HEK293 (cell line): ENCODE data around the gene LYL1.

Source experiments
- EGR2 ChIP-seq: fragments of 450-650 bp; formaldehyde crosslinking; IDR thresholded peaks from 2 replicates; pipeline ENCODE4 v1.5.1; 2016; ENCODE audit warnings: low read depth, missing biosample characterization, missing genetic modification characterization
- GFI1B ChIP-seq: fragments of 450-650 bp; formaldehyde crosslinking; IDR thresholded peaks from 2 replicates; pipeline ENCODE4 v1.5.1; 2016; ENCODE audit warnings: missing biosample characterization, missing genetic modification characterization
- GLIS1 ChIP-seq: fragments of 450-650 bp; formaldehyde crosslinking; IDR thresholded peaks from 2 replicates; pipeline ENCODE4 v1.5.1; 2016; ENCODE audit warnings: missing biosample characterization, missing genetic modification characterization
- HOXA7 ChIP-seq: sonication (generic); formaldehyde crosslinking; IDR thresholded peaks from 2 replicates; pipeline ENCODE4 v1.8.1; 2022; ENCODE audit warnings: missing genetic modification reagents, borderline replicate concordance
- HOXD13 ChIP-seq: sonication (generic); formaldehyde crosslinking; IDR thresholded peaks from 2 replicates; pipeline ENCODE4 v1.8.0; 2022; ENCODE audit warnings: missing genetic modification reagents, borderline replicate concordance
- KLF8 ChIP-seq: fragments of 450-650 bp; formaldehyde crosslinking; IDR thresholded peaks from 2 replicates; pipeline ENCODE4 v1.5.1; 2016; ENCODE audit warnings: missing biosample characterization, missing genetic modification characterization
- KLF9 ChIP-seq: fragments of 450-650 bp; formaldehyde crosslinking; IDR thresholded peaks from 2 replicates; pipeline ENCODE4 v1.5.1; 2016; ENCODE audit warnings: missing biosample characterization, missing genetic modification characterization, low read depth
- SCRT1 ChIP-seq: fragments of 450-650 bp; formaldehyde crosslinking; IDR thresholded peaks from 2 replicates; pipeline ENCODE4 v1.5.1; 2016; ENCODE audit warnings: missing biosample characterization, missing genetic modification characterization, borderline replicate concordance
- SCRT2 ChIP-seq: fragments of 450-650 bp; formaldehyde crosslinking; IDR thresholded peaks from 2 replicates; pipeline ENCODE4 v1.5.1; 2016; ENCODE audit warnings: missing biosample characterization, missing genetic modification characterization
- SETDB1 ChIP-seq: IDR thresholded peaks from one replicate; pipeline ENCODE4 v1.6.1; 2017; ENCODE audit warnings: mild to moderate bottlenecking, low read length, moderate library complexity, mixed read lengths; ENCODE audit not compliant: insufficient read length
- TSHZ1 ChIP-seq: fragments of 450-650 bp; formaldehyde crosslinking; IDR thresholded peaks from 2 replicates; pipeline ENCODE4 v1.5.1; 2016; ENCODE audit warnings: missing biosample characterization, missing genetic modification characterization, borderline replicate concordance
- ZBTB1 ChIP-seq: fragments of 450-650 bp; formaldehyde crosslinking; IDR thresholded peaks from 2 replicates; pipeline ENCODE4 v1.5.1; 2016; ENCODE audit warnings: missing biosample characterization, missing genetic modification characterization
- ZBTB20 ChIP-seq: fragments of 450-650 bp; formaldehyde crosslinking; IDR thresholded peaks from 2 replicates; pipeline ENCODE4 v1.5.1; 2016; ENCODE audit warnings: missing biosample characterization, missing genetic modification characterization
- ZBTB8A ChIP-seq: fragments of 450-650 bp; formaldehyde crosslinking; IDR thresholded peaks from 2 replicates; pipeline ENCODE4 v1.5.1; 2016; ENCODE audit warnings: missing biosample characterization, missing genetic modification characterization
- ZFHX2 ChIP-seq: fragments of 450-650 bp; formaldehyde crosslinking; conservative IDR thresholded peaks from 2 replicates; pipeline ENCODE4 v1.5.1; 2016; ENCODE audit warnings: missing biosample characterization, missing genetic modification characterization
- ZNF114 ChIP-seq: fragments of 450-650 bp; formaldehyde crosslinking; IDR thresholded peaks from 2 replicates; pipeline ENCODE4 v1.5.0; 2017; ENCODE audit warnings: missing biosample characterization, missing genetic modification characterization
- ZNF169 ChIP-seq: fragments of 450-650 bp; formaldehyde crosslinking; IDR thresholded peaks from 2 replicates; pipeline ENCODE4 v1.5.1; 2016; ENCODE audit warnings: missing biosample characterization, missing genetic modification characterization
- ZNF18 ChIP-seq: fragments of 450-650 bp; formaldehyde crosslinking; IDR thresholded peaks from 2 replicates; pipeline ENCODE4 v1.5.1; 2016; ENCODE audit warnings: missing biosample characterization, missing genetic modification characterization
- ZNF2 ChIP-seq: fragments of 450-650 bp; formaldehyde crosslinking; IDR thresholded peaks from 2 replicates; pipeline ENCODE4 v1.5.1; 2016; ENCODE audit warnings: missing biosample characterization, missing genetic modification characterization
- ZNF24 ChIP-seq: fragments of 450-650 bp; formaldehyde crosslinking; IDR thresholded peaks from 2 replicates; pipeline ENCODE4 v1.5.1; 2016; ENCODE audit warnings: missing biosample characterization, missing genetic modification characterization
- ZNF292 ChIP-seq: fragments of 450-650 bp; formaldehyde crosslinking; IDR thresholded peaks from 2 replicates; pipeline ENCODE4 v1.5.1; 2016; ENCODE audit warnings: low read depth, missing biosample characterization, missing genetic modification characterization, borderline replicate concordance
- ZNF302 ChIP-seq: fragments of 450-650 bp; formaldehyde crosslinking; IDR thresholded peaks from 2 replicates; pipeline ENCODE4 v1.5.1; 2016; ENCODE audit warnings: missing biosample characterization, missing genetic modification characterization, low read depth
- ZNF394 ChIP-seq: fragments of 450-650 bp; formaldehyde crosslinking; IDR thresholded peaks from 2 replicates; pipeline ENCODE4 v1.5.1; 2016; ENCODE audit warnings: missing biosample characterization, missing genetic modification characterization, mild to moderate bottlenecking, moderate library complexity, borderline replicate concordance
- ZNF398 ChIP-seq: fragments of 450-650 bp; formaldehyde crosslinking; IDR thresholded peaks from 2 replicates; pipeline ENCODE4 v1.5.1; 2017; ENCODE audit warnings: missing biosample characterization, missing genetic modification characterization
- ZNF426 ChIP-seq: fragments of 450-650 bp; formaldehyde crosslinking; IDR thresholded peaks from 2 replicates; pipeline ENCODE4 v1.5.1; 2017; ENCODE audit warnings: missing biosample characterization, missing genetic modification characterization, mild to moderate bottlenecking, inconsistent platforms, moderate library complexity
- ZNF580 ChIP-seq: fragments of 450-650 bp; formaldehyde crosslinking; IDR thresholded peaks from 2 replicates; pipeline ENCODE4 v1.5.1; 2016; ENCODE audit warnings: missing biosample characterization, missing genetic modification characterization
- ZNF600 ChIP-seq: fragments of 450-650 bp; formaldehyde crosslinking; IDR thresholded peaks from 2 replicates; pipeline ENCODE4 v1.5.1; 2016; ENCODE audit warnings: missing biosample characterization, missing genetic modification characterization
- ZNF621 ChIP-seq: fragments of 450-650 bp; formaldehyde crosslinking; IDR thresholded peaks from 2 replicates; pipeline ENCODE4 v1.5.1; 2017; ENCODE audit warnings: missing biosample characterization, missing genetic modification characterization
- ZNF629 ChIP-seq: fragments of 450-650 bp; formaldehyde crosslinking; IDR thresholded peaks from 2 replicates; pipeline ENCODE4 v1.5.1; 2017; ENCODE audit warnings: missing biosample characterization, missing genetic modification characterization
- ZNF658 ChIP-seq: fragments of 450-650 bp; formaldehyde crosslinking; IDR thresholded peaks from 2 replicates; pipeline ENCODE4; 2016; ENCODE audit warnings: missing biosample characterization, missing genetic modification characterization
- ZNF76 ChIP-seq: fragments of 450-650 bp; formaldehyde crosslinking; IDR thresholded peaks from 2 replicates; pipeline ENCODE4; 2016; ENCODE audit warnings: low read depth, missing biosample characterization, missing genetic modification characterization, borderline replicate concordance
- ZNF785 ChIP-seq: fragments of 450-650 bp; formaldehyde crosslinking; IDR thresholded peaks from 2 replicates; pipeline ENCODE4 v1.5.1; 2016; ENCODE audit warnings: missing biosample characterization, missing genetic modification characterization
- ZNF791 ChIP-seq: fragments of 450-650 bp; formaldehyde crosslinking; IDR thresholded peaks from 2 replicates; pipeline ENCODE4 v1.5.1; 2016; ENCODE audit warnings: missing biosample characterization, missing genetic modification characterization
- ZSCAN23 ChIP-seq: fragments of 450-650 bp; formaldehyde crosslinking; IDR thresholded peaks from 2 replicates; pipeline ENCODE4 v1.5.1; 2016; ENCODE audit warnings: missing biosample characterization, missing genetic modification characterization
- ZXDB ChIP-seq: fragments of 450-650 bp; formaldehyde crosslinking; IDR thresholded peaks from 2 replicates; pipeline ENCODE4 v1.5.1; 2016; ENCODE audit warnings: missing biosample characterization, missing genetic modification characterization

LYL1 gene

GRCh38 chr19:13051557-13052165 is 51.0 kb downstream of the LYL1 start (continued):
- TF ChIP-seq TSHZ1 (tag by site-specific recombination), result peak; percentile 58; the same call in 1 of the 2 replicates
- no peak for TF ChIP-seq ZNF791 (tag by site-specific recombination)
- peak; percentile 58 for TF ChIP-seq ZFHX2 (tag by site-specific recombination)
- no peak for TF ChIP-seq HOXA7 (CRISPR knock-in tag)
- TF ChIP-seq ZNF398, result peak; percentile 67
- TF ChIP-seq ZNF114 (tag by site-specific recombination), result no peak
- TF ChIP-seq ZNF621 (tag by site-specific recombination), result no peak
- TF ChIP-seq ZNF76 (tag by site-specific recombination), result peak; percentile 36; the same call in 1 of the 2 replicates
- 0 out of 2 replicates have a peak, but pooled peaks have one; percentile 45 for TF ChIP-seq ZNF2
- no peak for TF ChIP-seq ZNF302 (tag by site-specific recombination)
- TF ChIP-seq ZNF18 (tag by site-specific recombination), result peak; percentile 53; the same call in 1 of the 2 replicates
- TF ChIP-seq ZNF292 (tag by site-specific recombination), result no peak
- TF ChIP-seq GLIS1 (tag by site-specific recombination), result peak; percentile 100
- peak; percentile 23; the same call in 1 of the 2 replicates for TF ChIP-seq GFI1B (tag by site-specific recombination)
- peak; percentile 89 for TF ChIP-seq ZBTB20 (tag by site-specific recombination)
- TF ChIP-seq ZNF629 (tag by site-specific recombination), result peak; percentile 81
- TF ChIP-seq EGR2 (tag by site-specific recombination), result peak; percentile 39
- no peak for TF ChIP-seq ZNF580 (tag by site-specific recombination)
- no peak for TF ChIP-seq ZNF785 (tag by site-specific recombination)
- TF ChIP-seq SETDB1, result no peak
- TF ChIP-seq ZNF658 (tag by site-specific recombination), result no peak
- peak; percentile 89 for TF ChIP-seq KLF9 (tag by site-specific recombination)
- TF ChIP-seq ZBTB8A (tag by site-specific recombination), result peak; percentile 94
- no peak for TF ChIP-seq ZNF169 (tag by site-specific recombination)
- no peak for TF ChIP-seq SCRT1
- TF ChIP-seq HOXD13, result no peak
- peak; percentile 84 for TF ChIP-seq ZXDB (tag by site-specific recombination)
- TF ChIP-seq KLF8, result 0 out of 2 replicates have a peak, but pooled peaks have one; percentile 39
- TF ChIP-seq SCRT2 (tag by site-specific recombination), result peak; percentile 63
- no peak for TF ChIP-seq ZNF426 (tag by site-specific recombination)
- peak; percentile 29; the same call in 1 of the 2 replicates for TF ChIP-seq ZNF600
- TF ChIP-seq ZNF394 (tag by site-specific recombination), result peak; percentile 59
- peak; percentile 97 for TF ChIP-seq ZNF24
- TF ChIP-seq ZBTB1 (tag by site-specific recombination), result no peak
- peak; percentile 41; the same call in 1 of the 2 replicates for TF ChIP-seq ZSCAN23 (tag by site-specific recombination)
